ENCODE measurements around the gene PRDM16.

GRCh38 chr1:3451994-3452865 is 383.2 kb downstream of the PRDM16 start:
- TF ChIP-seq, protein P1, sequence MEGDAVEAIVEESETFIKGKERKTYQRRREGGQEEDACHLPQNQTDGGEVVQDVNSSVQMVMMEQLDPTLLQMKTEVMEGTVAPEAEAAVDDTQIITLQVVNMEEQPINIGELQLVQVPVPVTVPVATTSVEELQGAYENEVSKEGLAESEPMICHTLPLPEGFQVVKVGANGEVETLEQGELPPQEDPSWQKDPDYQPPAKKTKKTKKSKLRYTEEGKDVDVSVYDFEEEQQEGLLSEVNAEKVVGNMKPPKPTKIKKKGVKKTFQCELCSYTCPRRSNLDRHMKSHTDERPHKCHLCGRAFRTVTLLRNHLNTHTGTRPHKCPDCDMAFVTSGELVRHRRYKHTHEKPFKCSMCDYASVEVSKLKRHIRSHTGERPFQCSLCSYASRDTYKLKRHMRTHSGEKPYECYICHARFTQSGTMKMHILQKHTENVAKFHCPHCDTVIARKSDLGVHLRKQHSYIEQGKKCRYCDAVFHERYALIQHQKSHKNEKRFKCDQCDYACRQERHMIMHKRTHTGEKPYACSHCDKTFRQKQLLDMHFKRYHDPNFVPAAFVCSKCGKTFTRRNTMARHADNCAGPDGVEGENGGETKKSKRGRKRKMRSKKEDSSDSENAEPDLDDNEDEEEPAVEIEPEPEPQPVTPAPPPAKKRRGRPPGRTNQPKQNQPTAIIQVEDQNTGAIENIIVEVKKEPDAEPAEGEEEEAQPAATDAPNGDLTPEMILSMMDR (IDR thresholded peaks at IDR 0.05) = no peak
- TF ChIP-seq, protein P2, sequence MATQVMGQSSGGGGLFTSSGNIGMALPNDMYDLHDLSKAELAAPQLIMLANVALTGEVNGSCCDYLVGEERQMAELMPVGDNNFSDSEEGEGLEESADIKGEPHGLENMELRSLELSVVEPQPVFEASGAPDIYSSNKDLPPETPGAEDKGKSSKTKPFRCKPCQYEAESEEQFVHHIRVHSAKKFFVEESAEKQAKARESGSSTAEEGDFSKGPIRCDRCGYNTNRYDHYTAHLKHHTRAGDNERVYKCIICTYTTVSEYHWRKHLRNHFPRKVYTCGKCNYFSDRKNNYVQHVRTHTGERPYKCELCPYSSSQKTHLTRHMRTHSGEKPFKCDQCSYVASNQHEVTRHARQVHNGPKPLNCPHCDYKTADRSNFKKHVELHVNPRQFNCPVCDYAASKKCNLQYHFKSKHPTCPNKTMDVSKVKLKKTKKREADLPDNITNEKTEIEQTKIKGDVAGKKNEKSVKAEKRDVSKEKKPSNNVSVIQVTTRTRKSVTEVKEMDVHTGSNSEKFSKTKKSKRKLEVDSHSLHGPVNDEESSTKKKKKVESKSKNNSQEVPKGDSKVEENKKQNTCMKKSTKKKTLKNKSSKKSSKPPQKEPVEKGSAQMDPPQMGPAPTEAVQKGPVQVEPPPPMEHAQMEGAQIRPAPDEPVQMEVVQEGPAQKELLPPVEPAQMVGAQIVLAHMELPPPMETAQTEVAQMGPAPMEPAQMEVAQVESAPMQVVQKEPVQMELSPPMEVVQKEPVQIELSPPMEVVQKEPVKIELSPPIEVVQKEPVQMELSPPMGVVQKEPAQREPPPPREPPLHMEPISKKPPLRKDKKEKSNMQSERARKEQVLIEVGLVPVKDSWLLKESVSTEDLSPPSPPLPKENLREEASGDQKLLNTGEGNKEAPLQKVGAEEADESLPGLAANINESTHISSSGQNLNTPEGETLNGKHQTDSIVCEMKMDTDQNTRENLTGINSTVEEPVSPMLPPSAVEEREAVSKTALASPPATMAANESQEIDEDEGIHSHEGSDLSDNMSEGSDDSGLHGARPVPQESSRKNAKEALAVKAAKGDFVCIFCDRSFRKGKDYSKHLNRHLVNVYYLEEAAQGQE (IDR thresholded peaks at IDR 0.05; ENCODE audit: insufficient read depth in 1 of 2, low read depth in 2 of 2, low read length in 1 of 2) = no peak
- TF ChIP-seq POLR2AphosphoS5 (IDR thresholded peaks at IDR 0.05; ENCODE audit: low read depth, low read length) (no peak), TCF7L2 (IDR thresholded peaks at IDR 0.05; ENCODE audit: low read depth, low read length) (no peak)
